Activated gamma-delta T cell treated with Interleukin-2 at 50 U/mL for 16 hours (primary cell): ENCODE results near the gene ARPC5L.
A peak's percentile ranks its signal among the peaks of the same experiment; 100 is the strongest.
"Not testable (repeated sequence)": the region's sequence is repeated elsewhere in the genome, so short reads cannot be mapped to it uniquely, and the experiment has no call there.

ENCODE experiments used
- DNase-seq: peaks from one replicate; pipeline ENCODE4 v3.0.0-alpha.2; 2020

The ARPC5L gene

DNA sequence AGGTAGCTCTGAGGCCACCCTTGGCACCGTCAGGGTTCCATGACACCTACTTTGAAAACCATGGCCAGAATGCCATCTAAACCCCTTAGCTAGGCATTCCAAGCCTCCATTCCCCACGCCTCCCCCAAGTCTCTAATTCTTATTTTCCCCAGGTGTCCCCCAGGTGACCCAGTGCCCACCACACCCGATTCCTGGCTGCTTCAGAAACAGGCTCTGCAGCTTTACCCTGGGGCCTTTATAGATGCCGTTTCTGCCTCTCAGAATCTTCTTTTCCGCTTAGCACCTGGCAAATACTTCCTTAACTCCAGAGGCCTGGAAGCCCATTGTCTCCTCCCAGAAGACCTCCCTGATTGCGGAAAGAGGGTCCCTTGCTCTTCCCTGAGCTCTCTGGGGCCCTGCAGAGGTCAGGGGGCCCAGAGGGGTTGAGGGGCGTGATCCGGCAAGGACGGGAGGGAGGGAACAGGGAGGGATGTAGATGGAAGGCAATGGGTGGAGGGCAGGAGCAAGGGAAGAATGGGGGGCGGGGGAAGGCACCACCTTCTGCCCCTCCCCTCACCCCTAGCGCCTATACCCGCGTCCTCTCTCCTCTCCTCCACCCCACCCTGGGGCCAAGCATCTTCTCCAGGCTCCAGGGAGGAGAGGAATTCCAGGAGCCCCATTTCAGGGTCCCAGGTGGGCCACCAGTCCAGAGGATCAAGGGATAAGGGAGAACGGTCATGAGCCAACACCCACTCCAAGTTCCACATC lies 20.7 kb upstream of the ARPC5L start:
- no peak for DNase-seq

- no peak for DNase-seq
Measured at GRCh38 chr9:124843456-124844034, 18.4 kb upstream of the ARPC5L start.

DNA sequence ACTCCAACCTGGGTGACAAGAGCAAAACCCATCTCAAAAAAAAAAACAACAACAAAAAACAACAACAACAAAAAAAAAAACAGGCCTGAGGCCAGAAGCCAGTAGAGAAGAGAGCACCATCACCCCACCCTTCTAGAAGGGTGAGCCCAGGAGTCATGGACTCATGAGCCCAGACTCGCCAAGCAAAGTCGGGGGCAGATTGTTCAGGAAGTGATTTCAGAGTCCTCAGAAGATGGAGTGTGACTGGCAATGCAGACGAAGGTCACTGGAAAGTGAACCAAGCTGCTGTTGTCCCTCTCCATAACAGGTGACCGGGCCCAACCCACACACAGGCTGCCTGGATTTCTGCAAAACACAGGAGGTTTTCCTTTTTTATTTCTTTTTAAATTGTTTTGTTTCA lies 17.6 kb upstream of the ARPC5L start:
- no peak for DNase-seq

GRCh38 chr9:124846467-124846866 lies 15.5 kb upstream of the ARPC5L start:
- DNase-seq, result not testable (repeated sequence)

DNA sequence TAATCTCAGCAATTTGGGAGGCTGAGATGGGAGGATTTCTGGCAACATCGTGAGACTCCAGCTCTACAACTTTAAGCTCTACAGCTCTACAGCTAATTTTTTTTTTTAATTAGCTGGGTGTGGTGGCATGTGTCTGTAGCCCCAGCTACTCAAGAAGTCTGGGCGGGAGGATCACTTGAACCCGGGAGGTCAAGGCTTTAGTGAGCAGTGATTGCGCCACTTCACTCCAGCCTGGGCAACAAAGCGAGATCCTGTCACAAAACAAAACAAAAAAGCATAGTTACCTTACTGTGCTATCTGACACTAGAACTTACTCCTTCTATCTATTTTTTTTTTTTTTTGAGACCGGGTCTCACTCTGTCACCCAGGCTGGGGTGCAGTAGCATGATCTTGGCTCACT lies 15.0 kb upstream of the ARPC5L start:
- DNase-seq, result no peak

GRCh38 chr9:124849801-124850200 lies 12.1 kb upstream of the ARPC5L start:
- DNase-seq, result no peak

DNA sequence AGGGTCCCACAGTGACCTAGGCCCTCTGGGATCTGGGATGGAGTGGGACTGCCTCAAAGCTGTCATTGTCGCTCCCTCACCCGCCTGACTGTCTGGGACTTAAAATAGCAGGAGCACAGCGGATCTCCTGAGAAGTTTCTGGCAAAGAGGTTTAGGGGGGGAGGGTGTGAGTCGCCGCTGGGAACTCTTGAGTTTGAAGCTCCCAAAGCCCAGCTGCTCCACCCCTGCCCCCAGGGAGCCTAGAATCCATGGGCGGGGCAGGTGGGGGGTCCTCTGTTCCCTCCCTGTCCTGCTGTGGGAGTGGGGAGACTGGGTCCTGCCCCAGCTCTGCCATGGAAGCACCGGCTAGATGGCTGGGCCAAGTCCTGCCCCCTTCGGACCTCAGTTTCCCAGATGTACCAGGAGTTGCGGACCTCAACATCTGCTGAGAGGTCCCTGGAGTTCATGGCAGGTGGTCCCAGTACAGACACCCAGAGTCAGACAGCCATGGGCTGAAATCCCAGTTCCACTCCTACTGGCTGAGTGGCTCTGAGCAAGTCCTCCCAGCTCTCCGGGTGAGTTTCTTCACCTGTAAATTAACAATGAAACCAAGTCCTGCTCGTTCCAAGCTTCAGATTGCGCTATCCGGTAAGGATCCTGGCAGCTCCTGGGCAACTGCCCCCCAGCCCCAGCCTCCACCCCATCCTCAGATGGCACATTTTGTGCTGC lies 9.7 kb upstream of the ARPC5L start:
- no peak for DNase-seq

DNA sequence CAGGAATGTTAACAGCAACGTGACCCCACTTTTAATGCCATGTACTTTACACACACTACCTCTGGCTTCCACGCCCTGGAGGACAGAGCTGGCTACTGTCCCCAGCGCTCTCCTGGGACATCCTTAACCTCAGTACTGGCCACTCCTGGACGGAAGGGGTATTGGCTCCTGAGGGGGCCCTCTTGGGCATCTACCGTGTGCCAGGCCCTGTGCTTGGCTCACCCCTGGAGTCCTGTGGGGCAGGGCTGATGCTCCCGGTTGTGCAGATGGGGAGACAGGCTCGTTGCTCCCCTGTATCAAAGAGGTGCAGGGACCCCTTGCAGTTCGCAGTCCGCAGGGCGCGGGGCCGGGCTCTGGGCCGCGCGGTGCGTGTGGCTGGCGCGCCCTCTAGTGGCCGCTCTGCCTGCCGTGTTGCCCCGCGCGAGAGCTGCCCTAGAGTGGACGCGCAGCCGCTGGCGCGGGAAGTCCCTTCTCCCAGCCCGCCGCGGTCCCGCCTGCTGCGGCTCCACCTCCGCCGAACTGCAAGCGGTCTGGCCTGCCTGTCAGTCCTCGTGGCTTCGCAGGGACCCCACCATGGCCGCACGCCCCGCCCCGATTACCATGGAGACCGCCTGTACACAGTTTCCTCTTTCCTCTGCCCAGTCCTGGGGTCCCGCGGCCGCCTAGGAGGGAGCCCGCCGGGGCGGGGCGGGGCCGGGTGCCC lies 8.9 kb upstream of the ARPC5L start, which contains the start of gene WDR38:
TSS of gene WDR38 (plus strand) at position 632 of the 703 bp plus-strand sequence. CDS start 72 bp downstream, outside the sequence.
- peak; percentile 70 for DNase-seq

DNA sequence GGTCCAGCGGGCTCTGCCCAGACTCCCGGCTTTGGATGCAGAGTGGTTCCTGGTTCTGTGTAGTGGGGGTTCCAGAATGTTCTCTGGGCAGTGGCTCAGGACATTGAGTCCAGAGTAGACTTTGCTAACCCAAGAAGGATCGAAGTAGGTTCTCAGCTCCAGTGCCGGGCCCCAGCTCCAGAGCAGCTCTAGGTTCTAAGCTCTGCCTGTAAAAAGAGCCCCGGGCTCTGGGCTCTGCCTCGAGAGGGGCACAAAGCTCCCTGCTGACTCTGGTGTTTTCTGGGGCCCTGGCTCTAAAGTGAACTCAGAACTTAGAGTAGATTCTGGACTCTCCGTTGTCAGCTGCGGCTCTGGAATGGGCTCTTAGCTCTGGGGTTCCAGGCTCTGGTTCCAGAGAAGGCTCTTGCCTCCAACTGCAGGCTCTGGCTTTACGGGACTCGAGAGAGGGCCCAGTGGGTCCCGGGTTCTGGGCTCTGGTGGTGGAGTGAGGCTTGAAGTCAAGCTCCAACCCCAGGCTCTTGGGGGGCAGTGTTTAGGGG lies 8.3 kb upstream of the ARPC5L start:
- DNase-seq, result no peak

GRCh38 chr9:124854161-124854560 lies 7.8 kb upstream of the ARPC5L start:
- DNase-seq, result no peak

- DNase-seq, result no peak
Measured at GRCh38 chr9:124854822-124855221, 7.1 kb upstream of the ARPC5L start.

DNA sequence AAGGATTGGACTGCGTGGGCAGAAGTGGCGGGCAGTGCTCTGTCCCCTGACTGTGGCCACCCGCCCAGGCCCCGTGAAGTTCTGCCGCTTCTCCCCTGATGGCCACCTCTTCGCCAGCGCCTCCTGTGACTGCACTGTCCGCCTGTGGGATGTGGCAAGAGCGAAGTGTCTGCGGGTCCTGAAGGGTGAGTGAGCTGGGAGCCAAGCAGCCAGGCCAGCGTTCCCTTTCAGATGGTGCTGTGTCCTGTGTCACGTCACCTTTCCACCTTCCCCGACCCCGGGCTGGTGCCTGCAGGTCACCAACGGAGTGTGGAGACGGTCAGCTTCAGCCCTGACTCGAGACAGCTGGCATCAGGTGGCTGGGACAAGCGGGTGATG lies 6.4 kb upstream of the ARPC5L start:
- DNase-seq, result no peak

DNA sequence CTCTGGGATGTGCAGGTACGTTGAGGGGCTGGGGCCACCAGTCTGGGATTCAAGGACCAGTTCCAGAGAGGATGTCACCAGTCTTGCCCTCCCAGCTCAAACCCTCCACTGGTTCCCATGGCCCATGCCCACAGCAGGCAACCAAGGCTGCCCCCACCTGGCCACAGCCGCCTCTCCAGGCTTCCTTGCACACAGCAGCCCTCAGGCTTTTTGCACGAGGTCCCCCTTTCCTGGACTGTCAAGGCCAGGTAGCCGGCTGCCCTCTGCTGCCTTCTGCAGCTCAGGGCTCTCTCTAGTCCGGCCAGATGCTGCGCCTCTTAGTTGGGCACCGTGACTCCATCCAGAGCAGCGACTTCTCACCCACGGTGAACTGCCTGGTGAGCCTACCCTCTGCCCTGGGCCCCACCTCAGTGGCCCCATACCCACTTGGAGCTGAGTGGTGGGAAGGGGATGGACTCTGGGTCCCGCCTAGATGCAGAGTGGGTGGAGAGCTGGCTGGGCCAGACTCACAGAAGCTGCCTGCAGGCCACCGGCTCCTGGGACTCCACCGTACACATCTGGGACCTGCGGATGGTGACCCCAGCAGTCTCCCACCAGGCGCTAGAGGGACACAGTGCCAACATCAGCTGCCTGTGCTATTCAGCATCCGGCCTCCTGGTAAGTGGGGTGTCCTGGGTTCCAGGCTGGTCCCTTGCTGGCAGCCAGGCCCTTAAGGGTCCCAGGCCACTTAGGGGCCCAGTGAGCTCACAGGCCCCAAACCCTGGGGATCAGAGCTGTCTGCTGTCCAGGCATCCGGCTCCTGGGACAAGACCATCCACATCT lies 5.8 kb upstream of the ARPC5L start:
- no peak for DNase-seq

- DNase-seq, result no peak
Measured at GRCh38 chr9:124857533-124858162, 4.3 kb upstream of the ARPC5L start.

DNA sequence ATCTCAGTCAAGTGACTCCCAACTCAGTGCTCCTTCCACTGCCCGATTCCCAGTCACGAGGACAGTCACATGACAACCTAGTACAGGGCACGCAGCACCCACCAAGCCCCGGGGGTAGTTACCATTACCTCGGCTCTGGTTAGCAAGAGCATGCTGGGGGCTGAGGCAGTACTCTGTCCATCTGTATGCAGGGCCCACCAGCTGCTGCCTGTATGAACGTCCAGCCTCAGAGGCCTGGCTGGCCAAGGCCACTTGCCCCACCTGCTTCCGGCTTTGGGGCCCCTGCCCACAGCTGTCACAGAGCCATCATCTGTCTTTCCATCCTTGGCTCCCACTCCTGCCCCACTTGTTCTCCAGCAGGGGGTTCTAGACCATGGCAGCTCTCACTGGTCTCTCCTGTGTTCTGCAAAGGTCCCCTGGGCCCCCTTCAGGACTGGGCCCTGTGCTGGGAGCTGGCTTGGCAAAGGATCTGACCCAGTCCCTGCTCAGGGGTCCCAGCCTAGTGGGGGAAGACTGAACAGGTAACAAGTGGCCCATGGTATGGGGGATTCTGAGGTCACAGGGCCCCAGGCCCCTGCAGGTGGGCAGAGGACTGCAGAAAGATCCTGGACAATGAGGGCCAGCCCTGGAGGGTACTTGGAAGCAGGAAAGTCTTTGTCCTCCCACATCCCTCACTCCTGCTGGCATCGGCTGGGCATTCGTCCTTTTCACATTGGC lies 3.4 kb upstream of the ARPC5L start:
- DNase-seq, result no peak

DNA sequence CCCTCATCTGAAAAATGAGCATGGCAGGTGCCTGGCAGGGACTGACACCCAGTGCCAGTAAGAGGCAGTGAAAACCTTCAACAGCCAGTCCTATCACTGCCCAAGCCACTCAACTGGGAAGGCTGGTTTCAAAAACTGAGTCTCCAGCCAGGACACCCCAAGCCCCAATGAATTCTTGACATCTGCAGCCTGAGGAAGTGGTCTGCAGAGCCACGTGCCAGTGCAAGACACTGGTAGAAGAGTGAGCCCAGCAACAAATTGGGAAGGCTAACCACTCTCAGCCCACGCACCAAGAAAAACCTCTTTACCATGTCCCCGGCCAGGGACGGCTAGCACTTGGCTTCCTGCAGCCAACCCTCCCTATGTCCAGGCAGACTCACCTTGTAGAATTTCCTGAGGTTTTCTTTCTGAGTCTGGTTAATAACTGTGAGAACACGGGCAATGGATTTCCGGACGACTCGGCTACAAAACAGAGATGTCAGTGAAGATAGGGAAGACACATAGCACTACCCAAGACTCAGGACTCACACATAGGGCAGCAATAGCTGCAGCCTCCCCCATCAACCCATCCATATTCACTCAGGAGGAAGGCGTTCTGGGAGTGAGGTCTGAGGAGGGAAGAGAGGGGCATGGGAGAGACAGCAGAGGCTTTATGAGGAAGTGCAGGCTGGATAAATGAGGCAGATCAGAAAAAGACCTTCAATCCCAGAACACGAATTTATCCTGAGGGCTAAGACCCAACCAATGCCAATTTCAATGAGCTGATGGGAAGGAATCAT lies 1.9 kb upstream of the ARPC5L start:
- DNase-seq, result no peak

DNA sequence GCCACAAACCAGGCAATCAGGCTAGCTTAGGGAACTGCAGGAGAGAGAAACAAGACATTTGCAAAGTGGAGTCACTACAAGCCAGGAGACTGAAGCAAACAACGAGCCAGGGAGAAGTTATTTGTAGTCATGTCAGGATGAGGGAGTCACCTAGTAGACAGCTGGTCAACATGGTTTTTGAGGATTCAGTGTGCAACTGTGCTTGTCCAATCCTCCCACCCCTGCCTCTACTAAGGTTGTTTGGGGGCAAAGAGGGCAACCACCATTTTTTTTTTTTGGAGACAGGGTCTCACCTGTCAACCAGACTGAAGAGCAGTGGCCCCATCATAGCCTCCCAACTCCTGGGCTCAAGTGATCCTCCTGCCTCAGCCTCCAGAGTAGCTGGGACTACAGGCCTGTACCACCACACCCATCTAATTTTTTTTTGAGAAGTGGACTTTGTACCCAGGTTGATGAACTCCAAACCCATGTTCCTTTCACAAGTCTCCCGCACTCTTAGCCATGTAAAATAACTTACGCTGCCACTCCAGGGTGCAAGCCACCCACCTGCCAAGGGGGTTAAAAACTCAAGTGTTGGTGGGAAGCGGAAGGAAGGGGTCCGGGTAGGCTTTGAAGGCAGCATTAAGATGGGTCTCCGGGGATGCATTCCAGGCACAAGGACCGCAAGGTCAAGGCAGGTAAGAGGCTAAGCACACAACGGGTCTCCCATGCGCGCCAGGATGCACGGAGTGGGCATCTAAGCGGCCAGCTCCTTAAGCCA lies 1.2 kb upstream of the ARPC5L start:
- no peak for DNase-seq

GRCh38 chr9:124863371-124863871 lies 1.5 kb downstream of the ARPC5L start:
- no peak for DNase-seq
